ENCODE results near the gene NPTX1. TPM values are rescaled to one million over a fixed set of nuclear protein-coding genes. Genes with fewer than 3 reads are reported as not detected.
A peak's percentile ranks its signal among the peaks of the same experiment; 100 is the strongest.

Gene NPTX1, protein sequence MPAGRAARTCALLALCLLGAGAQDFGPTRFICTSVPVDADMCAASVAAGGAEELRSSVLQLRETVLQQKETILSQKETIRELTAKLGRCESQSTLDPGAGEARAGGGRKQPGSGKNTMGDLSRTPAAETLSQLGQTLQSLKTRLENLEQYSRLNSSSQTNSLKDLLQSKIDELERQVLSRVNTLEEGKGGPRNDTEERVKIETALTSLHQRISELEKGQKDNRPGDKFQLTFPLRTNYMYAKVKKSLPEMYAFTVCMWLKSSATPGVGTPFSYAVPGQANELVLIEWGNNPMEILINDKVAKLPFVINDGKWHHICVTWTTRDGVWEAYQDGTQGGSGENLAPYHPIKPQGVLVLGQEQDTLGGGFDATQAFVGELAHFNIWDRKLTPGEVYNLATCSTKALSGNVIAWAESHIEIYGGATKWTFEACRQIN
- total RNA-seq = under 1 TPM in 2 of 4 donors, not detected in 2; 0.92 to 0.98 TPM

DNA sequence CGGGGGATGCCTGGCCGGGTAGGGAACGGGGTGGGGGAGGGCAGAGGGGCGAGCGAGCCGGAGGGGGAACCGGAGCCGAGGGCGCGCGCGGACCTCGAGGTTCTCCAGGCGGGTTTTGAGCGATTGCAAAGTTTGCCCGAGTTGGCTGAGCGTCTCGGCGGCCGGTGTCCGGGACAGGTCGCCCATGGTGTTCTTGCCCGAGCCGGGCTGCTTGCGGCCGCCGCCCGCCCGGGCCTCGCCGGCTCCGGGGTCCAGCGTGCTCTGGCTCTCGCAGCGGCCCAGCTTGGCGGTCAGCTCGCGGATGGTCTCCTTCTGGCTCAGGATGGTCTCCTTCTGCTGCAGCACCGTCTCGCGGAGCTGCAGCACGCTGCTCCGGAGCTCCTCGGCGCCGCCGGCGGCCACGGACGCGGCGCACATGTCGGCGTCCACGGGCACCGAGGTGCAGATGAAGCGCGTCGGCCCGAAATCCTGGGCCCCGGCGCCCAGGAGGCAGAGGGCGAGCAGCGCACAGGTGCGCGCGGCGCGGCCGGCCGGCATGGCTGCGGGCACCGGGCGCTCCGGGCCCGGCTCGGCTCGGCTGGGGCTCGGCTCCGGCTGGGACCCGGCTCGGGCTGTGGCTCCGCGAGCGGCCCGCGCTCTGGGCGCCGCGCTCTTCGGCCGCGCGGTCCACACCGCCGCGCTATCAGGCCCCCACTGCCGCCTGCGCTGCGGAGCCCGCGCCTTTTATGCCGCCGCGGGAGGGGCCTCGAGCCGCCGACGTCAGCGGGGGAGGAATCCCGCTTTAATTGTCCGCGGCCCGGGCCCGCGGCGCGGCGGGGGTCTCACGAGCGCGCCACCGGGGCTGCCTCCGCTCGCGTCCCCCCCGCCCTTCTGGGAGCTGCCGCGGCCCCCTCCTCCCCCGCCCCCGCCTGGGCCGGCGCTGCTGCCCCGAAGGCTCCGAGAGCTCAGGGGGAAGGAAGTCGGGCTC, at the start of gene NPTX1:
TSS of gene NPTX1 (minus strand) at position 698 of the 967 bp plus-strand sequence. CDS start at position 537, 161 bp downstream.
- 1% methylated on average over 40 of the region's 136 CpGs; no CpG with 5 or more reads in 1 of the 2 donors for WGBS, 2 donors
- Histone ChIP-seq H3K4me1 (peaks cover 20 to 44% of the 10 kb centered on the region in 2 donors), H3K27ac (no peak within 1 kb of the TSS), H3K27me3 (peaks cover 44% of the 10 kb centered on the region), H3K36me3 (no peaks in the 10 kb centered on the region), H3K4me3 (replicated peaks in 1 of 3) (peak within 1 kb of the TSS in 1 of 3 donors; percentile 17), H3K9me3 (no peaks in the 10 kb centered on the region)
- intact Hi-C loops (cut with DNase I) = no loop called here
- no peak for DNase-seq
- TF ChIP-seq, protein P1, sequence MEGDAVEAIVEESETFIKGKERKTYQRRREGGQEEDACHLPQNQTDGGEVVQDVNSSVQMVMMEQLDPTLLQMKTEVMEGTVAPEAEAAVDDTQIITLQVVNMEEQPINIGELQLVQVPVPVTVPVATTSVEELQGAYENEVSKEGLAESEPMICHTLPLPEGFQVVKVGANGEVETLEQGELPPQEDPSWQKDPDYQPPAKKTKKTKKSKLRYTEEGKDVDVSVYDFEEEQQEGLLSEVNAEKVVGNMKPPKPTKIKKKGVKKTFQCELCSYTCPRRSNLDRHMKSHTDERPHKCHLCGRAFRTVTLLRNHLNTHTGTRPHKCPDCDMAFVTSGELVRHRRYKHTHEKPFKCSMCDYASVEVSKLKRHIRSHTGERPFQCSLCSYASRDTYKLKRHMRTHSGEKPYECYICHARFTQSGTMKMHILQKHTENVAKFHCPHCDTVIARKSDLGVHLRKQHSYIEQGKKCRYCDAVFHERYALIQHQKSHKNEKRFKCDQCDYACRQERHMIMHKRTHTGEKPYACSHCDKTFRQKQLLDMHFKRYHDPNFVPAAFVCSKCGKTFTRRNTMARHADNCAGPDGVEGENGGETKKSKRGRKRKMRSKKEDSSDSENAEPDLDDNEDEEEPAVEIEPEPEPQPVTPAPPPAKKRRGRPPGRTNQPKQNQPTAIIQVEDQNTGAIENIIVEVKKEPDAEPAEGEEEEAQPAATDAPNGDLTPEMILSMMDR (IDR thresholded peaks at IDR 0.05) = no peak
- TF ChIP-seq POLR2A (IDR thresholded peaks at IDR 0.05) = no peak

DNA sequence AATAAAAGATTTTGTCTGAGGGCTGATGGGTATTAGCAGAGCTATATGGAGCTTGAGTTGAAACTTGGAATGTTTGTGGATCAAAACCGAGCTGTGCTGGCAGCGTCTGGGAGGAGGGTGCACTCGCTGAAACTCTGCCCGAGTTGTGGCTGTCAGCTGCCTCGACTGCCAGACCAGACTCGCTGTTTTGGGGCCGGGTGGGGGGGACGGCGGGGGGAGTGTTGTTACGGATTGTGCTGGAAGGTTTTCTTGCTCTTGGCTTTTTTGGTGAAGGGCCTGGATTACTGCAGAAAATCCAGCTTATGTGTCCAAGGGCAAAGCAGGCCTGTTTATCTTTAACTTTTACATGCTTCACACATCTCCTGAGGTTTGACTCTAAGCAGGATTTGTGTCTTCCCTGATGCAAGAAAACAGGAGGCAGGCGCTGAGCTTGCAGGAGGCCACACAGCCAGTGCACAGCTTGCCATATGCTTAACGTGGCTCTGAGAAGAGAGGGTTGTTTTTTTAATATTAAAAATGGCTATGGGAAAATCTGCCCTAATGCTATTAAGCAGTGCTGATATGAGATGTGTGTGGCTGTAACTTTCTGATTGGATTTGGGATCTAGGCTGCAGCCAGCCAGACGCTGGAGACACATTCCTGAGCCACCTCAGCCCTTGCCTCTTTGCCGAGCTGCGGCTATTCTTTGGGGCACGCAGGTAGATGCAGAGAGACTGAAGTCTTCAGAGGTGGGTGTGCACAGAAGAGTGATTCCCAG, 47.7 kb upstream of the NPTX1 start:
- 55 to 66% methylated on average over 12 to 15 of the region's 16 CpGs for WGBS, 2 donors
- no peak overlapping the region for H3K27ac ChIP-seq
- H3K4me1 ChIP-seq = no peaks in the 10 kb centered on the region
- intact Hi-C loops (cut with DNase I) = no loop called here
- no peaks in the 10 kb centered on the region for H3K27me3 ChIP-seq
- H3K4me3 ChIP-seq (replicated peaks in 1 of 3) = no peak overlapping the region
- TF ChIP-seq POLR2A (IDR thresholded peaks at IDR 0.05) = no peak
- TF ChIP-seq, protein P1 (IDR thresholded peaks at IDR 0.05) = no peak
- no peaks in the 10 kb centered on the region for H3K36me3 ChIP-seq
- H3K9me3 ChIP-seq = no peaks in the 10 kb centered on the region
- no peak for DNase-seq

DNA sequence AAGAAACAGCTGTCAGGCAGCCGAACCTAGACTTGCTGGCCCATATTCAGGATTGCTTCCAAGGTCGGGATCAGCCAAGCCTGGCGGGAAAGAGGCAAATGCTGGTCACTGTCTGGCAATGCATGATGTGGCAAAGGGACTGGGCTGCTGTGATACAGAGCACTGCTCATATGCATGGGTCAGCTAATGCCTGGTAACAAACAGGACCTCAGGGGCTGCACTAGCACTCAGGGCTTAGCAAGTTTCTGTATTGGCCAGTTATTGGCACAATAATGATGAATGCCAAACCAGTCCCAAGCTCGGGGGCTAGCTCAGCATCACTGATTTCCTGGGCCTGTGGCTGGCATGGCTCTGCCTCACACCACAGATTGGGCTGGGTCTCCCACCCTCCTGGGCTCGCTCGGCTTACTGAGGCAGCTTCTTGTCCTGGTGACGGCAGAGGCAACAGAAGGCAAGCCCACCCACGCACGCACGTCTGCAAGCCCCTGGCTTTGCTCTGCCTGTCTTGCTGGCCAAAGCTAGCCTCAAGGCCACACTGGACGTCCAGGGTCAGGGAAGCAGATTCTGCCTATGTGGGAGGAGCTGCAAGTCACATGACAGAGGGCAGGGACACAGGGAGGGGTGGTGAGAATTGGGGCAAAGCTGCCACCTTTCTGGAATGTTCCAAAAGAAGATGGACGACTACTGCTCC, 46.8 kb upstream of the NPTX1 start:
- Histone ChIP-seq H3K4me1 (no peaks in the 10 kb centered on the region), H3K4me3 (replicated peaks in 1 of 3) (no peak overlapping the region), H3K9me3 (no peaks in the 10 kb centered on the region), H3K27ac (no peak overlapping the region), H3K27me3 (no peaks in the 10 kb centered on the region), H3K36me3 (no peaks in the 10 kb centered on the region)
- intact Hi-C loops (cut with DNase I) = no loop called here
- no peak for DNase-seq
- 80 to 86% methylated on average over 12 of the region's 12 CpGs for WGBS, 2 donors
- TF ChIP-seq, protein P1 (IDR thresholded peaks at IDR 0.05) = no peak
- no peak for TF ChIP-seq POLR2A (IDR thresholded peaks at IDR 0.05)

DNA sequence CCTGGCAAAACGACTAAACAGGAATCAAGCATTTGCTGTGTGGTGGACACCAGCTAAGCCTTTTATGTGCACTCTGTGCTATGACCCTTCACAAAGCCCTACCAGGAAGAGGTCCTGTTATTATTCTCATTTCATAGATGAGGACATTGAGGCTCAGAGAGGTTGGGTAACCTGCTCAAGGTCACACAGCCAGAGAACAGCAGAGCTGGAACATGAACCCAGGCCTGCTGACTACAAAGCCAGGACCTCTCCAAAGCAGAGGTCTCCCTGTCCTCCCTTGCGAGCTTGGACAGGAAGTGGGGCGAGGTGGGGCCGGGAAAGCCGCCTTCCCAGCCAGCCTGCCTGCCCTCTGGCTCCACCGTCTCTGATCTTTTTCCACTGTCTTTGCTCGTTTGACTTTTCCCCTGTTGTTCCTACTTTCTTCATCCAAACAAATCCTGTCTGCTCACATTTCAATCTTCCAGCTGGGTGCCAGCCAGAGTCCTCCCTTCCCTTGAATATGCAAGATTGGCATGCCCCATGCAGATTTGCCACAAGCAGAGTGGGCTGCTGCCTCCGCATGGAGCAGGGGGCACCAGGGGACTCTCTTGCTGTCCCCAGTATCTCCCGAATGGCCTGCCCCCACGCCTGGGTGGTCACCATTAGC, 44.5 kb upstream of the NPTX1 start:
- intact Hi-C loops (cut with DNase I) = no loop called here

More for the DNA sequence above, 44.5 kb upstream of the NPTX1 start:
- no peaks in the 10 kb centered on the region for H3K27me3 ChIP-seq
- no peaks in the 10 kb centered on the region for H3K9me3 ChIP-seq
- no peaks in the 10 kb centered on the region for H3K4me1 ChIP-seq
- TF ChIP-seq, protein P1 (IDR thresholded peaks at IDR 0.05) = no peak
- no peak for TF ChIP-seq POLR2A (IDR thresholded peaks at IDR 0.05)
- no peak overlapping the region for H3K27ac ChIP-seq
- H3K36me3 ChIP-seq = no peaks in the 10 kb centered on the region
- no peak overlapping the region for H3K4me3 ChIP-seq (replicated peaks in 1 of 3)
- WGBS, 2 donors = 49 to 51% methylated on average over 7 to 10 of the region's 10 CpGs
- DNase-seq = no peak

All from thyroid gland (tissue), 4 donors.